HG03457 (cell line): Measurements from ENCODE around the gene KRTAP1-3.
"Not testable (repeated sequence)": the region's sequence is repeated elsewhere in the genome, so short reads cannot be mapped to it uniquely, and the experiment has no call there.

Experiments used
- ATAC-seq: cut with Tn5 transposase; IDR thresholded peaks from one replicate; pipeline ENCODE4 v1.9.1; 2021; ENCODE audit warnings: moderate number of reproducible peaks; ENCODE audit not compliant: unreplicated experiment

Gene KRTAP1-3

GRCh38 chr17:41012326-41013120 is 22.2 kb downstream of the KRTAP1-3 start:
- no peak for ATAC-seq

DNA sequence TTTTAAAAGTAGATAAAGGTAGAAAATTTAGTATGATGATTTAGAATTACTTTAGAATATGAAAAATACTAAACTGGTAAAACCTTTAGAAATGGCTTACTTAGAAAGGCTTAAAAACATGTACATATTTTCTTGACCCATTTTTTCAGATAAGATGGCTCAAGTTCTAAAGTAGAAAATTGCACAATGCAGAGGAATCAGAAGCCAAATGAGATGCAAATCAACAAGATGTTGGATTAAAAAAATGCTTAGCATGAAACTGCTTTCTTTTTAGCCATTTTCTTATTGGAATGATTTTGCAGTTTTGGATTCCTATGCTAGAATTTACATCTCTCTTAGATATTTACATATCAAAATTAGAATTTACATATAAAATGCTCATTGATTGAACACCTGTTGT is 24.2 kb downstream of the KRTAP1-3 start:
- ATAC-seq: no peak

DNA sequence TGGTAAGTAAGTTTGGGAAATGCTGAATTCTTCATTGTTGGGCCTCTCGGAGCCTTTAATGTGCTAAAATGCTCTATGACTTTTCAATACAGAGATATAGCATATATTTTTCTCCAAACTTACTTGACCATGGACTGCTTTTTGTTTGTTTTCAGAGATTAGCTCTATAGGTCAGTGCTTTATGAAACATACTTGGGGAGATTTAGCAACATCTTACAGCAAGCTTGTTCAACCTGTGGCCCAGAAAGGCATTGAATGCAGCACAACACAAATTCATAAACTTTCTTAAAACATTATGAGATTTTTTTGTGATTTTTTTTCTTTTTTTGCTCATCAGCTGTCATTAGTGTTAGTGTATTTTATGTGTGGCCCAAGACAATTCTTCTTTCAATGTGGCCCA is 24.7 kb downstream of the KRTAP1-3 start:
- no peak for ATAC-seq

DNA sequence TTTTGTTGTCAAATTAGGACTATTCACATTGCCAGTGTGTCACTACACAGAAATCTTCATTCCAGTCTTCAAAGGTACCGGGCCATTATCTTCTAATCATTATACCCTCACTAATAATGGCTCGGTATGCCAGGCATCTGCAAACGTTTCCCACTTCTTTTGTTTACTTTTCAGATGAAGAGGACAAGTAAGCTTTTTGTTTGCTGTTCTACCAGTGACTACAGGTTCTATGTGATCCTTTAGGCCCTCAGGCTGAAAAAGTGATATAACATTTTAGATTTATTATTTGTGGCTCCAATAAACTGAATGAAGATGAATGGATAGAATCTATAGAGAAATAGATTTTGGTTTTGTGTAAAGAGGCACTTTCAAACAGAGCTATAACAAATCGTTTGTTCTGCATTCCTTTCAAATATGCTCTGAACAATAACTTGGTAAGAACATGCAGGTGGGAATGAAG is 25.3 kb downstream of the KRTAP1-3 start:
- ATAC-seq: no peak

DNA sequence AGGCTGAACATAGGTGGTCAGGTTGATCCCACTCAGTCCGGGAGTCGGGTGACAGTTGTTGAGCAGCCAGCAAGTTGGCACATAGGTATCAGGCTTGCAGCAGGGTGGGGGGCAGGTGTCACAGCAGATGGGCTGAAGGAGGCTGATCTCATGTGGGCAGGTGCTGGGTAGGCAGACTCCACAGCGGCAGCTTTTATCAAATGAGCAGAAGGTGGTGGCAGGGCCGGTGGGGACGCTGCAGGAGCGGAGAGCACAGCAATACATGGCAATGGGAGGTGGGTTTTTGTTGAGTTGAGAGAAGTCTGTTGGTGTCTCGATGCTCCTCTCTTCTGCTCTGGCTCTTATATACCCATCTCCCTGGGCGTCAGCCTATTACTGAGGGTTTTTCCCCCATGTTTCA is 25.9 kb downstream of the KRTAP1-3 start, which contains the start of gene KRTAP3-1:
Gene KRTAP3-1 (minus strand): TSS at position 318 of the 400 bp plus-strand sequence. CDS start 54 bp downstream, at position 264.
- ATAC-seq: no peak

GRCh38 chr17:41004397-41004796 is 30.3 kb downstream of the KRTAP1-3 start:
- ATAC-seq: no peak

DNA sequence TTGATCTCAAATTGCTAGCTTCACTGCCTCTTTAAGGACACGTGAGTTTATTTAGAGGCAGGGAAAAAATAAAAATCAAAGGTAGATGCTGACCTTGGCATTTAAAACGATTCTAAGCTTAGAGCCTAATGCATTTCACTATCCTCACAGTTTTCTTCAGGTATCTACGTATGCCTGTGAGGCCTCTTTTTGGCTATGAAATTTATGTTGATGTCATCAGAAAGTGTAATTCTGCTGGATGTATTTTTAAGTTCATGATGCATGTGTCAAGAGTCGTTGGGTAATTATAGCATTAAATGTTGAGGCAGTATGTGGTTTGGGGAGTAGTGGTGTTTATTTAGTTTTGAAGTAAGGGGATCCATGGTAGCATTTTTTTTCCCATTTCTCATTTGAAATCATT is 30.7 kb downstream of the KRTAP1-3 start:
- no peak for ATAC-seq

DNA sequence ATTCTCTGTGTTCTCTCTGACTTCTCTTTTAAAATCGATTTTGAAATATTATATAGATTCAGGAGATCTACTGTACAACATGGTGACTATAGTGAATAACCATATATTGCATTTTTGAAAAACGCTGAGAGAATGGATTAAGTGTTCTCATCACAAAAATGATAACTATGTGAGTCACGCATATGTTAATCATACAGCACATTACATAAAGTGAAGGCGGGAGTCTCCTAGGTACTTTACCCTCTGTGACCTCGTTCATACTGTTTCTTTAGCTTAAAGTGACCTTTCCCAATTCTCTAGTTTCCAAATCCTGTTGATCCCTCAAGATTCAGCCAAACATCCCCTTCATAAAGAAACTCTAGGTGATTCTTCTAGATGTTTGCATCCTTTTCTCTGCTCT is 31.9 kb downstream of the KRTAP1-3 start:
- ATAC-seq: no peak

DNA sequence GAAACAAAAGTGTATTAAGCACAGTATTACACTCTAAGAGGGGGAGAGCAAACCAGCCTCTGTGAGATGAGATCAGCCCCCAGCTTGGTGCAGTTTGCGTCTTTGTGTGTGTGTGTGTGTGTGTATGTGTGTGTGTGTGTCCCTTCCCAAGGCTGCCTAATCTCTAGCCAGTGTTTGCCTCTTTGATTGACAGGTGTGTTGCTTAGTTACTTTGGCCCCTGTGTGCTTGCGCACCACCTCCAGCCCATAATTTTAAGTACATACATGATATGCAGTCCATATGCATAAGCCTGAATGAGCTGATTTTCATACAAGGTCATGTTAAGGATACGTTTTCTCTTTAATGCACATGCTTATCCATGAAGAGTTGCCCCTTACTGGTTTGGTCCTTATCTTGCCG is 32.9 kb downstream of the KRTAP1-3 start:
- ATAC-seq: no peak

- ATAC-seq: not testable (repeated sequence)
Observed at GRCh38 chr17:40999563-40999962, 35.1 kb downstream of the KRTAP1-3 start, which contains the start of gene KRTAP3-2. KRTAP3-2 (minus strand) TSS chr17:40999906; CDS start chr17:40999853, 53 bp downstream.

DNA sequence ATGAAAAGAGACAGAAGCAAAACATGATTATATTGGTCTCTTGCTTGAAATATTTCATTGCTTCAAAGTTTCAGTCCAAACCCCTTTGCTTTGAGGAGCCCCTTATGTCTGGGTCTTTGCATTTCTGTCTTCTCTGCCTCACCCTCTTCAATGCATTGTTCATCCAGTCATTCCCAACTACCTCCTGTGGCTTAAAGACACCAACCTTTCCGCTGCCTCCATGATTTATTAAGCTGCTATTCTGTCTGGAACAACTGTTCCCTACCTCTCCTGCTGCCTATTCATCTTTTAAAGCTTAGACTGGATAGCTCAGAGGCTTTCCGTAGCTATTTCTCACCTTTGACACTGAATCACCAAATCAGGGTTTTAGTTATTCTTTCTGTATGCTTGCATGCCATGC is 37.3 kb downstream of the KRTAP1-3 start:
- ATAC-seq: no peak

- ATAC-seq: no peak
Observed at GRCh38 chr17:40996829-40997228, 37.8 kb downstream of the KRTAP1-3 start.

DNA sequence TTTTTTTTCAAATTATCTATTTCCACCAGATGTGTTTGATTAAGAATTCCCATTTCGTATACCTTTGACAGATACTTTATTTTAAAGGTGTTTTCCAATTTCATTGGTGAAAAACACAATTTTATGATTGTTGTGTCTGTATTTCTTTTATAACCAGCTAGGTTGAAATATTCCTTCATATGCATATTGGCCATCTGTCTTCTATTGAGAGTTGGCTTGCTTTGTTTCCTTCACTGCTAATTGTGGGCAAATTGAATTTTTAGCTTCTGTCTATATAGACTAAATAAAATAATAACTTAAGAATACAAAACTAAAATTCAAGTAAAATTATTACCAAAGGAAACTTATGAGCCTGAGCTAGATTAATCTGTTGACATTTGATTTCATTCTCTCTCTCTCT is 39.6 kb downstream of the KRTAP1-3 start:
- no peak for ATAC-seq

GRCh38 chr17:40993839-40994238 is 40.8 kb downstream of the KRTAP1-3 start, which contains the start of gene KRTAP3-3:
KRTAP3-3 (minus strand) TSS chr17:40994164; CDS start chr17:40994097, 67 bp downstream.
- ATAC-seq: no peak

GRCh38 chr17:40993084-40993483 is 41.6 kb downstream of the KRTAP1-3 start:
- ATAC-seq: no peak

DNA sequence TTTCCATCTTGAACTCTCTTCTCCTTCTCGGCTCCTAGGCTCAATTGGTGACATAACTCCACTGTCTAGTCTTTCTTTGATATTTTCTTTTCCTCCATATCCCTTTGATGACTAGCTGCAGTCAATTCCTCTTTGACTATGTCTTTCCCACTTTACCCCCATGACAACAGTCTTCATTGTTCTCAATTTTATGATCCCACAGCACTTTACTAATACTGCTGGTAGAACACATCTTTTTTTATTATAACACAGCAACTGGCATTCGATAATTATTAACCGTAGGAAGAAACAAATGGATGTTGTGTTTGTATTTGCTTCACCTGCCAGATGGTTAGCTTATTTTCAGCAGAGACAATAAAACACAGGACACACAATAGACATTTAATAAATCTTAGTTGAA is 42.0 kb downstream of the KRTAP1-3 start:
- no peak for ATAC-seq

DNA sequence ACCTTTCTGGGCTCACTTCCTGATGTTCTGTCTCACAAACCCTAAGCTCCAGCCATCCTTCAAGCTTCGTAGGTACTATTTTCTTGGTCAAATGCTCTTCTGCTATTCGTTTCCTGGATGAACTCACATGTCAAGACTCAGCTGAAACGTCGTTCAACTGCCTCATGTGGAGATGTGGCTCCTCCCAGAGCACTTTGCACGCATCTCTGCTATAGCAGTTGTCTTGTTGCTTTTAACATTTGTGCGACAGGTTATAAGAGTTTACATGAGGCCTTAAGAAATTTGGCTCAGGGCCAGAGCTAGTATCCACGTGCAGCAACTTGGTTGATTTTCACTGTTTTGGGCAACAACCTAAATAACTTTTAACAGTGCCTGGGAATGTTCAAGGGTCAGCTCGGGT is 47.8 kb downstream of the KRTAP1-3 start:
- ATAC-seq: no peak

DNA sequence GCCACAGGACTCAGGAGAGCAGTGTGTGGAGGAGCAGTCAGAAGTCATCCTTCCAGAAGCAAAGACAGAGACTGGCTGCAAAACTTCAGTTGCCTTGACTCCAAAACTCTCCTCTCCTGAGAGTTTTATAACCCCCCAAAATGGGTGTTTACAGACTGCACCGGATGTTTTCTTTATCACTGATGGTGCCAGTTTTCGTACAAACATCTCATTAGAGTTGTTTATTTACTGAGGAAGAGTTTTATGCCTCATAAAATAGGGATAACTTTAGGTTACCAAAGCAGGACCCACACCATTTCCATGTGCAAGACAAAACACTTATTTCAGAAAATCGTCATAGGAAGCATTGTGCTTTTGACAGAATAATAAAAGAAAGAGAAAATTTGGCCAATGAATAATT is 50.4 kb downstream of the KRTAP1-3 start, which contains the start of gene KRT40:
Gene KRT40 (minus strand): TSS at position 101 of the 400 bp plus-strand sequence. CDS start 53 bp downstream, at position 48.
- no peak for ATAC-seq
